Measurements from ENCODE around the gene SLFN5. TPM values are rescaled to one million over a fixed set of nuclear protein-coding genes. Genes with fewer than 3 reads are reported as not detected.

SLFN5 gene
- total RNA-seq, 1 donor from 2014 or later = 16.8 TPM

- Mint-ChIP-seq H3K36me3 (ENCODE audit: unreplicated experiment) (no peaks in the 10 kb centered on the region), H3K27me3 (ENCODE audit: unreplicated experiment) (no peaks in the 10 kb centered on the region), H3K4me1 (ENCODE audit: low read depth, unreplicated experiment) (no peaks in the 10 kb centered on the region), H3K27ac (ENCODE audit: unreplicated experiment) (no peak overlapping the region), H3K4me3 (ENCODE audit: unreplicated experiment) (no peak overlapping the region), H3K9me3 (ENCODE audit: unreplicated experiment) (peaks cover 2% of the 10 kb centered on the region)
- no peak for TF ChIP-seq CTCF (IDR thresholded peaks at IDR 0.05; ENCODE audit: partially characterized antibody, unreplicated experiment)
- no peak for DNase-seq
Measured at GRCh38 chr17:35283767-35284166, 40.9 kb downstream of the SLFN5 start.

GRCh38 chr17:35284955-35285354, 42.1 kb downstream of the SLFN5 start:
- Mint-ChIP-seq H3K27ac (ENCODE audit: unreplicated experiment) (no peak overlapping the region), H3K27me3 (ENCODE audit: unreplicated experiment) (no peaks in the 10 kb centered on the region), H3K36me3 (ENCODE audit: unreplicated experiment) (no peaks in the 10 kb centered on the region), H3K4me3 (ENCODE audit: unreplicated experiment) (no peak overlapping the region), H3K4me1 (ENCODE audit: low read depth, unreplicated experiment) (no peaks in the 10 kb centered on the region), H3K9me3 (ENCODE audit: unreplicated experiment) (peaks cover 2% of the 10 kb centered on the region)
- TF ChIP-seq CTCF (IDR thresholded peaks at IDR 0.05; ENCODE audit: partially characterized antibody, unreplicated experiment) = no peak
- DNase-seq = no peak

- TF ChIP-seq CTCF (IDR thresholded peaks at IDR 0.05; ENCODE audit: partially characterized antibody, unreplicated experiment) = no peak
- H3K36me3 Mint-ChIP-seq (ENCODE audit: unreplicated experiment) = no peaks in the 10 kb centered on the region
- H3K27ac Mint-ChIP-seq (ENCODE audit: unreplicated experiment) = no peak overlapping the region
- no peaks in the 10 kb centered on the region for H3K4me1 Mint-ChIP-seq (ENCODE audit: low read depth, unreplicated experiment)
- no peaks in the 10 kb centered on the region for H3K27me3 Mint-ChIP-seq (ENCODE audit: unreplicated experiment)
- no peak overlapping the region for H3K4me3 Mint-ChIP-seq (ENCODE audit: unreplicated experiment)
- peaks cover 2% of the 10 kb centered on the region for H3K9me3 Mint-ChIP-seq (ENCODE audit: unreplicated experiment)
- DNase-seq = no peak
Measured at GRCh38 chr17:35286120-35286781, 43.4 kb downstream of the SLFN5 start.

GRCh38 chr17:35287286-35287811, 44.5 kb downstream of the SLFN5 start:
- TF ChIP-seq CTCF (IDR thresholded peaks at IDR 0.05; ENCODE audit: partially characterized antibody, unreplicated experiment) = no peak
- H3K27me3 Mint-ChIP-seq (ENCODE audit: unreplicated experiment) = no peaks in the 10 kb centered on the region
- H3K36me3 Mint-ChIP-seq (ENCODE audit: unreplicated experiment) = no peaks in the 10 kb centered on the region
- H3K4me3 Mint-ChIP-seq (ENCODE audit: unreplicated experiment) = no peak overlapping the region
- H3K9me3 Mint-ChIP-seq (ENCODE audit: unreplicated experiment) = peaks cover 2% of the 10 kb centered on the region
- DNase-seq = no peak
- H3K4me1 Mint-ChIP-seq (ENCODE audit: low read depth, unreplicated experiment) = no peaks in the 10 kb centered on the region
- H3K27ac Mint-ChIP-seq (ENCODE audit: unreplicated experiment) = no peak overlapping the region

- TF ChIP-seq CTCF (IDR thresholded peaks at IDR 0.05; ENCODE audit: partially characterized antibody, unreplicated experiment) = no peak
- H3K27ac Mint-ChIP-seq (ENCODE audit: unreplicated experiment) = no peak overlapping the region
- H3K4me1 Mint-ChIP-seq (ENCODE audit: low read depth, unreplicated experiment) = no peaks in the 10 kb centered on the region
- no peak overlapping the region for H3K4me3 Mint-ChIP-seq (ENCODE audit: unreplicated experiment)
- peaks cover 2% of the 10 kb centered on the region for H3K9me3 Mint-ChIP-seq (ENCODE audit: unreplicated experiment)
- no peaks in the 10 kb centered on the region for H3K27me3 Mint-ChIP-seq (ENCODE audit: unreplicated experiment)
- DNase-seq = no peak
- no peaks in the 10 kb centered on the region for H3K36me3 Mint-ChIP-seq (ENCODE audit: unreplicated experiment)
Measured at GRCh38 chr17:35289222-35289621, 46.4 kb downstream of the SLFN5 start.

Data from glutamatergic neuron (in vitro differentiated cells).